HAP-1 (cell line): Measurements from ENCODE around the gene DUSP2.

Experiments
- DNase-seq, 2 experiments: peaks; one replicate each; pipeline ENCODE4 v3.0.0-alpha.2; 2016 to 2020; ENCODE audit warnings: low spot score in 2 of 2
- H3K27me3 ChIP-seq: fragments of 250-450 bp; sonication (Bioruptor Pico); 2 replicates; pipeline ENCODE4 v1.5.1; 2020; ENCODE audit warnings: low read depth, mild to moderate bottlenecking, moderate library complexity
- H3K36me3 ChIP-seq: fragments of 250-450 bp; sonication (Bioruptor Pico); replicated peaks from 2 replicates; pipeline ENCODE4 v1.5.1; 2020; ENCODE audit warnings: mild to moderate bottlenecking
- H3K4me1 ChIP-seq: fragments of 250-450 bp; sonication (Bioruptor Pico); 2 replicates; pipeline ENCODE4 v1.5.1; 2020; ENCODE audit warnings: mild to moderate bottlenecking
- H3K4me3 ChIP-seq: fragments of 250-450 bp; sonication (Bioruptor Pico); 2 replicates; pipeline ENCODE4 v1.5.1; 2020; ENCODE audit warnings: mild to moderate bottlenecking, moderate library complexity
- H3K9me3 ChIP-seq: fragments of 250-450 bp; sonication (Bioruptor Pico); 2 replicates; pipeline ENCODE4 v1.5.1; 2020; ENCODE audit warnings: mild to moderate bottlenecking, moderate library complexity
- in situ Hi-C: fragments of 300-500 bp; cut with MboI; formaldehyde crosslinking; loops from 3 replicates; pipeline ENCODE4 v1.14.3; 2020; ENCODE audit warnings: low sequenced_read_pairs, inconsistent platforms, mixed read lengths

DUSP2 gene

DNA sequence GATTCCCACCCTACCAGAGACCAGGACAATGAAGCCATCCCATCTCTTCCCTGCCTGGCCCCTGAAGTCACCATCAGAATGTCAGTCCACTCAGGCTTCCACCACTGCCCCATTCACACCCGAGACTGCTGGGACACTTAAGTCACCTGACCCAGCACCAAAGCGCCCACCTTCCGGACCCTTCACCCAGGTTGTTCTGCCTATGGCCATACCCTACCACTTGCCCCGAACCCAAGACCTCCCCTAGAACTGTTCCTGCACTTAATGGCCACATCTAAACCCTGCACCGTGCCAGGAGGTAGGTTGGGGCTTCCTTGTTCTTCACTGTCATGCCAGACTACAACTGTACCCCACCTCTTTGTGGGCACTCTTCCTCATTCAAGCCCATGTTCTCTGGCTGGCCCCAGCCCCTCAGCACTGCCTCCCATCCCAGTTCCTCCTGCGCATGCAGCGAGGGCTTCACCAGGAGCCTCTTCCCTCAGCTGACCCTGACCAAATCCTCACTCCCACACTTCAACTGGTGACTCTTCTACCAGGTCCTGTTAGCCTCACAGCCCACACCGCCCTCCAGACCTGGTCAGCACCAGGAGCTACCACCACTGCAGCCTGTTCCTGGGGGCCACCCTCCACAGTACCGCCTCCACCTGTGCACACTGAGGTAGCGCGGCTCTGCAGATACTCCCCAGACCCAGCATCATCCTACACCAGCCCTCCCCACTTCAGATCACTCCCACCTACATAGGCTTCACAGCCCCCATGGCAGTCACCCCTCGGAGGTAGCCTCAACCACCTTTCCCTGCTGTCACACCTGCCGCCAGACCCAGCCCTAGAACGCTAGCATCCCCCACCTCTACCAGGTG, 20.6 kb downstream of the DUSP2 start:
- no peak for DNase-seq
- peaks cover 12% of the 10 kb centered on the region for H3K27me3 ChIP-seq
- H3K4me1 ChIP-seq, result no peaks in the 10 kb centered on the region
- in situ Hi-C loops, result loop anchor here (25.0 kb wide), 1 partner anchor 112 kb away; no protein-coding TSS in a partner anchor
- no peaks in the 10 kb centered on the region for H3K9me3 ChIP-seq
- H3K4me3 ChIP-seq, result no peak overlapping the region
- H3K36me3 ChIP-seq, result no peaks in the 10 kb centered on the region

DNA sequence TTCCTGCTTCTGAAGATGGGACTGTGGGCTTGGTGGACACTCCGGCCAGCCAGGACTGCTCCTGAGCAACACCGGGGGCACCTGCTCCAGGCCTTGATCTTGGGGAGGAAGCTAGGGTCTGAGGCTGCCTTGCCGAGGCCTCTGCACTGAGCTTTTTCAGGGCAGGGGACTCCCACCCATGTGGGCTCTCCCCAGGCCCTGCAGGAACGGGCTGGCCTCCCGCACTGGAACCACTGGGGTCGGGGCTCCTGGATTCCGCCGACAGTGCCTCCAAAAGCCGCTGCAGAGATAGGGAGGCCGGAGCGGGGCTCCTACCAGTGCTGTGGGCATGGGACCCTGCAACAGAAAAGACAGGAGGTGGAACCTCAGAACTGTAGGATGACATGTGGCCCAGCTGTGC, 21.3 kb downstream of the DUSP2 start:
- H3K4me1 ChIP-seq, result no peaks in the 10 kb centered on the region
- no peak for DNase-seq
- in situ Hi-C loops, result loop anchor here (25.0 kb wide), 1 partner anchor 112 kb away; no protein-coding TSS in a partner anchor

DNA sequence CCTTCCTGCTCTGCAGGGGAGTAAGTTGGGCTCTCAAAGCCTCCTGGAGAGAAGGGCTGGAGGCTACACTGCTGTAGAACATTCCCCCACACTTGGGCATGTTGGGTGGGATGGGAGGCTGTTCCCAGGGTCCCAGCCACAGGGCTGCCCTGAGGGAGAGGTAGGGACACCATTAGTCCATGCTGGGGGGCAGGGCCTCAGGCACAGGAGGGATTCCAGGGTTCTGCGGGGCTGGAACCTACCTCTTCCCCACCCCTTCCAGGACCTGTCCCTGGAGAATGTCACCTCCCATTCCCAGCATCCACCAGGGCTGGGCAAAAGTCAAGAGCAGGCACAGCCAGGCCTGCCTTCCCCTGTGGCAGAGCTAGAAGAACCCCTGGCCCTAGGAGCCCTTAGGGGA, 21.9 kb downstream of the DUSP2 start:
- no peaks in the 10 kb centered on the region for H3K9me3 ChIP-seq
- H3K36me3 ChIP-seq, result no peaks in the 10 kb centered on the region
- H3K27me3 ChIP-seq, result peaks cover 12% of the 10 kb centered on the region
- in situ Hi-C loops, result loop anchor here (25.0 kb wide), 1 partner anchor 111 kb away; no protein-coding TSS in a partner anchor
- no peak overlapping the region for H3K4me3 ChIP-seq
- no peak for DNase-seq
- no peaks in the 10 kb centered on the region for H3K4me1 ChIP-seq

More for the DNA sequence above, 21.3 kb downstream of the DUSP2 start:
- Histone ChIP-seq H3K27me3 (peaks cover 12% of the 10 kb centered on the region), H3K4me3 (no peak overlapping the region), H3K36me3 (no peaks in the 10 kb centered on the region), H3K9me3 (no peaks in the 10 kb centered on the region)

DNA sequence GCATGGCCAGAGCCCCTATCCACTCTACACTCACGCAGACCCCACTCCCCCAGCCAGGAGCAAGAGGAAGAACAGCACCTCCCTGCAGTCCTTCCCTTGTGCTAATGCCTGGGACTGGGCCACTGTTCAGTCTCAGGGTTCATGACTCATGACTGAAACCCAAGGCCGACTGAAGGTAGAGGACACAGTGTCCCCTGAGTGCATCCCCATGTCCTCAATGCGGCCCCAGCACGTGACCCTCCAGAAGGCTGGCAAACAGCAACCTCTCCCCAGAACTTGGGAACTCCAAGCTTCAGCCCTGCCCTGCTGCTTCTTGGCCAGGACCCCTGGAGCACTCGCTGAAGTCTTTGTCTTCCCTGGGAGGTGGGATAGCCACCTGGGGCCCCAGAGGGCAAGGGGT, 22.8 kb downstream of the DUSP2 start:
- H3K9me3 ChIP-seq, result no peaks in the 10 kb centered on the region
- DNase-seq, result no peak
- H3K4me1 ChIP-seq, result peaks cover 2% of the 10 kb centered on the region
- no peak overlapping the region for H3K4me3 ChIP-seq
- H3K27me3 ChIP-seq, result peaks cover 12% of the 10 kb centered on the region
- no peaks in the 10 kb centered on the region for H3K36me3 ChIP-seq
- in situ Hi-C loops, result loop anchor here (25.0 kb wide), 1 partner anchor 110 kb away; no protein-coding TSS in a partner anchor

DNA sequence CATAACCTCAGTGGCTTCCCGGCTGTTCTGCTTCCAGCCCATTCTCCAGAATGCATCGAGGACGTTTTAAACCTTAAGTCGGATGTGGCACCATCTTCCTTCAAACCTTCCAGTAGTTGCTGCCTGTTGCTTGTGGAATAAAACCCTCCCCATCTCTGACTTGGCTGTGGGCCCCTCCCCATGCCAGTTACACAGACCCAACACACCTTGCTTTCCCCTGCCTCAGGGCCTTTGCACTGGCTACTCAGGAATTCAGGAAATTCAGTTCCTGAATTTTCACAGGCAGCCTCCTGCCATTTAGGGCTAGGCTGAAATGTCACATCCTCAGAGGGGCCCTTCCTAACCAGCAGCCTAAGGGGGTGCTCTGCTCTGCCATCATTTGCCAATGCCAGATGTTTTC, 23.8 kb downstream of the DUSP2 start:
- Histone ChIP-seq H3K36me3 (no peaks in the 10 kb centered on the region), H3K27me3 (peaks cover 12% of the 10 kb centered on the region), H3K4me3 (no peak overlapping the region), H3K4me1 (peaks cover 5% of the 10 kb centered on the region), H3K9me3 (no peaks in the 10 kb centered on the region)
- no peak for DNase-seq
- in situ Hi-C loops, result loop anchor here (25.0 kb wide), 1 partner anchor 109 kb away; no protein-coding TSS in a partner anchor

DNA sequence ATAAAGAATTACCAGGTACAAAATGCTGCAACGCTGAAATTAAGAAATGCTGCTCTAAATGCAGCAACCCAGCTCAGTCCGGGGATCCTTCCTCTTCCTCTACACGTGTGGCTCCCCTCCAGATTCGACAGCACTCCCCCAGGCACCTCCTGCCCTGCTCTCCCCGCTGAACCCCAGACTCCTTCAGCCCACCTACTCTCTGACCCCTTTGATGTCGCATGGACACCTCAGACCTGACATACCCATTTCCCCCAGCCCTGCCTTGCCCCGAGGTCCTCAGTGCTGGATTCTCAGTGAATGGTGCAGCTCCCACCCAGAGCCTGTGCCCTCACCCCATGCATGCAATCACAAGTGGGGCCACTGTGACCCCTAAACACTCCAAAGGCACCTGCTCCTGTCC, 24.2 kb downstream of the DUSP2 start:
- in situ Hi-C loops, result loop anchor here (25.0 kb wide), 1 partner anchor 109 kb away; no protein-coding TSS in a partner anchor
- no peaks in the 10 kb centered on the region for H3K36me3 ChIP-seq
- H3K27me3 ChIP-seq, result peaks cover 12% of the 10 kb centered on the region
- no peak for DNase-seq
- peaks cover 5% of the 10 kb centered on the region for H3K4me1 ChIP-seq
- no peaks in the 10 kb centered on the region for H3K9me3 ChIP-seq
- H3K4me3 ChIP-seq, result no peak overlapping the region

DNA sequence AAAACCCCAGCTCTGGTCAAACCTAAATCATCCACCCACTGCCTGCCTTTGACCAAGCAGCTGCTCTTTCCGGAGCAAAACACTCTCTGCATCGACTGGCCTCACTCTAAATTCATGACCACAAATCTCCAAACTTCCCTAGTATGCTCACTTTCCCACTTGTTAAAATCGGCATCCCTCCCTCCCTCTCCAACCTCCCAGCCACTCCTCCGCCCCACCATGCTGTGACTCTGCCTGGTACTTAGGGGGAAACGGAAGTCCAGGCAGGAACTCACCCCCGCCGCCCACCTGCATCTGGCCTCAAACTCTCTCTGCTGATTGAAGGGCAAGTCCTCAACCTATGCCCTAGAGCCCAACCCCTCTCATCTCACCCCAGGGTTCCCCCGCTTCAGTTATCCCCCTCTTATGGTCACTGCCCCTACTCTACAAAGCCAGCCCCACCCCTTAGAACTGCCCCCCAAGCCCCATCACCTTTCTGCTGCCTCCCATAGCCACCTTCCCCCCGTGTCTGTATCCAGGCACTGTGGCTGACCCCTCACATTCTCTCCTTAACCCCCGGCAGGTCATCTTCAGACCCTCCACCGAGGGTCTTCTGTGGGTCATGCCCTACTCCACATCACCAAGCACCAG, 25.0 kb downstream of the DUSP2 start:
- in situ Hi-C loops, result loop anchor here (25.0 kb wide), 1 partner anchor 108 kb away; no protein-coding TSS in a partner anchor
- Histone ChIP-seq H3K9me3 (no peaks in the 10 kb centered on the region), H3K4me1 (peaks cover 5% of the 10 kb centered on the region), H3K4me3 (no peak overlapping the region), H3K36me3 (no peaks in the 10 kb centered on the region), H3K27me3 (peaks cover 12% of the 10 kb centered on the region)
- no peak for DNase-seq

DNA sequence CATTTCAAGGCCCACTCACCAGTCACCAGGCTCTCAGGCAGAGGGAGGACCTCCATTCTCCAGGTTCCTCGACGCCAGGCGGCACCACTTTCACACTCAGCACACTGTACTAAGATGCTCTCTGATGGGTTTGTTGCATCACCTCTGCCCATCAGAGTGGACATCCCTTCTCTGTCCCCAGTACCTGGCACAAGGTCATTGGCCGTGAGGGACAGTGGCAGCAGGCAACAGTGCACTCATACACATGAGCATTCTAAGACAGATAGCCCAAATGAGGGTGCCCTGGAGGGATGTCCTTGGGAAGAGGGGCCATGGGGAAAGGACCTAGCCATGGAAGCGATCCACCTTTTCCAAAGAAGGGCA, 25.9 kb downstream of the DUSP2 start:
- H3K36me3 ChIP-seq, result no peaks in the 10 kb centered on the region
- peaks cover 5% of the 10 kb centered on the region for H3K4me1 ChIP-seq
- H3K27me3 ChIP-seq, result peaks cover 12% of the 10 kb centered on the region
- DNase-seq, result no peak
- in situ Hi-C loops, result loop anchor here (25.0 kb wide), 1 partner anchor 107 kb away; no protein-coding TSS in a partner anchor
- H3K4me3 ChIP-seq, result no peak overlapping the region
- no peaks in the 10 kb centered on the region for H3K9me3 ChIP-seq

DNA sequence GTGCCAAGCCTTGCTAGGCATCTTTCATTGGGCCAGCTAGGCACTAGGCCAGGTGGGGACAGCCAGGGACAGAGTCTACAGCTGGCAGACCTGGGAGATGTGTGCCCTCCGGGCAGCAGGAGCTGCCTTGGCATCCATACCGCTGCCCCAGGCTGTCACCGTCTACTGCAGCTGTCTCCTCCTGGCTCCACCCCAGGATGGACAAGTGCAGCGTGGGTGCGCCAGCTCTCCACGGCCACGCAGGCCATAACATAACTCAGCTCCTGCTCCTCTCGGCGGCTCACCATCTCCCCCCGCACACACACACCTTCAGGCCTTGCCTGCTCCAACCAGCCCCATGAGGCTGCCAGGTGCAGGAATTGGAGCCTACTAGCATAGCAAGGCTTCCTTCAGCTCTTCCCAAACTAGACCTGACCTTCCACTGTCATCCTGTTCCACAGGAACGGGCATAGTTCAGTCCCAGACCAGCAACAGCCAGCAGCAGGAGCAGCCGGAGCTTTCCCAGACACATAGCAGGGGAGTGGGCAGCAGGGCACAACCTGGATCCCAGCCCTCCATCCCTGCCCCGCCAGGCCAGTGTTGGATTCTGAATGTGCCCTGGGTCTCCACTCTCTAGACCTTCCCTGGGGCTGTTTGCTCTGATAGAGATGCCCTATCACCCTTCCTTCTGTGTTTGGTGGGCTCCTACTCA, 26.4 kb downstream of the DUSP2 start:
- H3K4me1 ChIP-seq, result peaks cover 5% of the 10 kb centered on the region
- no peaks in the 10 kb centered on the region for H3K9me3 ChIP-seq
- peaks cover 12% of the 10 kb centered on the region for H3K27me3 ChIP-seq
- H3K4me3 ChIP-seq, result no peak overlapping the region
- DNase-seq, result no peak
- no peaks in the 10 kb centered on the region for H3K36me3 ChIP-seq
- in situ Hi-C loops, result loop anchor here (25.0 kb wide), 1 partner anchor 107 kb away; no protein-coding TSS in a partner anchor

DNA sequence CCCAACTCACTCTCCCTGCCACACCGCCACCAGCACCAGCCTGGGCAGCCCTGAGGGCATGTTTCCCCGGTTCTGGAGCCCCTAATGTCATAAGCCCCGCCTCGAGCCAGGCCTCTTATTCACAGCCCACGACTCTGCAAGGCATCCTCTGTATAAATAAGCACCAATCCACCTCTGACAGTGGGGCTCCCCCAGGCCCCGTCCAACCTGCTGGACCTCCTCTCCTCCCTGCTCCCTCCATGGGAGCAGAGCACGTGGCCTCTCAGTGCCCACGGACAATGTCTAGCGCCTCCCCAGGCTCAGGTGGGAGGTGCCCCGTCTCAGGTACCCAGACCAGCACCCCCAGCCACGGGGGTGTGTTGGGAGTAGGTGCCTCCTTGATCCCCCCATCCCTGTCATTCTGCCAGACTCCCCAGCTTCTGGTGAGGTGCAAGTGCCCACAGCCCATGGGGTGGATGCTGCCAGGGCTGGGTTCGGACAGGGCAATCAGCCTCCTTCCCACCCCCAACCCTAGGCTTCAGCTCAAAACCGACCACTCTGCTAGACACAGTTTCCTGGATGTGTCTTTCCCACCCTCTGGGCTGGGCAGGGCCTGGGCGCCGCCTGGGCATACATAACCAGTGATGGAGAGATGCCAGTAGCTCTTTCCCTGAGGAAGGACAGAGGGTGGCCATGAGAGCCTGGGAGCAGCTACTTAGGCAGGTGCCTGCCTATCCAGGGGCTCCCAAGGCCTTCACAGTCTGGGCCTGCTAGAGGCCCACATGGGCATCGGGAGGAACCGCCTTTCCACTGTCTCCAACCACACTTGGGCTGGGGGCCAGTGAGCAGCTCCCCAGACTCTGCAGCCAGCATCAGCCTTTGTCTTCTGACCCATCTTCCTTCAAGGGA, 27.3 kb downstream of the DUSP2 start:
- peaks cover 12% of the 10 kb centered on the region for H3K27me3 ChIP-seq
- DNase-seq, result peak in 1 of 2 experiments; percentile 32
- in situ Hi-C loops, result loop anchor here (25.0 kb wide), 1 partner anchor 106 kb away; no protein-coding TSS in a partner anchor

DNA sequence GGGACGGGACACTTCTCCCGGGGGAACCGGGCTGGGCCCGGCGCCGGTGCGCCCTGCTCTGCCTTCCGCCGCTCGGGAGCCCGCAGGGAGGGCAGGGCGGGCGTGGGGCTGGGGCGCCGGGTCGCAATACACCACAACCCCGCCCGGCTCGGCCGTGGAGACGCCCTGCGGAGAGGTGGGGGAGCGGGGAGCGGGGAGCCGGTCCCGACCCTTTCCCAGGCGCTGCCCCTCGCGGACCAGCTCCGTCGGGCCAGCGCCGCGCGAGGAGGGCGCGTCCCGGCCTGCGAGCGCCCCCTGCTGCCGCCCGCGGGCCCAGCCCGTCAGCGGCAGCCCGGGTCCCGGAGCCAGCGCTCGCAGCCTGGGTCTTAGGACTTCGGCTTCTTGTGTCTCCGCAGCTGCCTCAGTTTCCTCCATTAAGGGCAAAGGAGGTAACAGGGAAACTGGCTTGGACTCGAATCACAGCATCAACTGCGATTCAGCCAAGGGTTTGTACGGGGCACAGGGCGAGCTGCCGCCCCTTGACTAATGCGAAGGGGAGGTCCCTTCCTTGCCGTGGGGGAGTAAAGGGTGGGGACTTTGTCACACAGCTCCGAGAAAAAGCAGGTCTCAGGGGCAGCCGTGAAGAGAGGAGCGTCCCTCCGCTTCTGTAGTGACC, 28.2 kb downstream of the DUSP2 start:
- peak; percentile 60 to 76 for DNase-seq
- Histone ChIP-seq H3K27me3 (peaks cover 7% of the 10 kb centered on the region), H3K9me3 (no peaks in the 10 kb centered on the region), H3K4me3 (peak overlapping the region; percentile 33), H3K36me3 (no peaks in the 10 kb centered on the region), H3K4me1 (peaks cover 5% of the 10 kb centered on the region)
- in situ Hi-C loops, result loop anchor here (25.0 kb wide), 1 partner anchor 105 kb away; no protein-coding TSS in a partner anchor

More for the DNA sequence above, 27.3 kb downstream of the DUSP2 start:
- H3K36me3 ChIP-seq, result no peaks in the 10 kb centered on the region
- no peak overlapping the region for H3K4me3 ChIP-seq
- peaks cover 5% of the 10 kb centered on the region for H3K4me1 ChIP-seq
- no peaks in the 10 kb centered on the region for H3K9me3 ChIP-seq

DNA sequence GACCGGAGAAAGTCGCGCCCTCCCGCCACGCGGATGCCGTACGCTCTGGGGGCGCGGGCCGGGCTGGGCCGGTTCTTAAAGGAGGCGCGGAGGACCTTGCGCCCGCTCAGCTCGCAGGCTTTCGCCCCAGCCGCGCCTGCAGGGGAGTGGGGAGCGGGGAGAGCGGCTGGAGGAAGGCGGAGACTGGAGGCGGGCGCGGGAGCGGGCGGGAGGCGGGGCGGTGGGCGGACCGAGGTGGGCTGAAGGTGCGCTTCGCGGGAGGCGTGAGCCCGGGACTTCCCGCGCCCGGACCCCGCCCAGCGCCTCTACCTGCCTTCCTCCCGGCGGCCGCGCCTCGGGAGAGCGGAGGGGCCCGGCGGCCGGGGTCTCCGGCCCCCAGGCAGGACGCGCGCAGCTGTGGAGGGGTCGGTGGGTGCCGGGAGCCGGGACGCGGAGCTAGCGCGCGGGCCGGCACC, 28.8 kb downstream of the DUSP2 start, which contains the start of gene ADRA2B:
TSS of gene ADRA2B (minus strand) at position 148 of the 455 bp plus-strand sequence. CDS start 422 bp downstream, outside the sequence.
- DNase-seq, result peak; percentile 66 to 89

More for the DNA sequence above, 28.8 kb downstream of the DUSP2 start, which contains the start of gene ADRA2B:
- H3K4me1 ChIP-seq, result peaks cover 5% of the 10 kb centered on the region
- in situ Hi-C loops, result loop anchor here (25.0 kb wide), 1 partner anchor 104 kb away; no protein-coding TSS in a partner anchor
- no peaks in the 10 kb centered on the region for H3K36me3 ChIP-seq
- peak within 1 kb of the TSS; percentile 33 for H3K4me3 ChIP-seq
- peaks cover 7% of the 10 kb centered on the region for H3K27me3 ChIP-seq
- H3K9me3 ChIP-seq, result no peaks in the 10 kb centered on the region
